OCI-LY7 (cell line): ENCODE data around the gene WASF2. TPM values are rescaled to one million over a fixed set of nuclear protein-coding genes. Genes with fewer than 3 reads are reported as not detected.

Experiments
- BruUV-seq: library from RNA; stranded (reverse); fragments of 400-500 nt; replicated peaks from 2 replicates; lab custom pipeline; 2021; lab: Mats Ljungman, UMichigan
- CTCF ChIA-PET: fragments of 300-600 bp; sonication (Branson Sonifier 250); formaldehyde crosslinking; loops from one replicate; lab custom pipeline; 2022; ENCODE audit warnings: antibody characterized with exemption; ENCODE audit not compliant: unreplicated experiment; lab: Charles Lee
- POLR2A ChIA-PET: fragments of 300-600 bp; sonication (Branson Sonifier 250); formaldehyde crosslinking; loops from one replicate; lab custom pipeline; 2022; ENCODE audit warnings: antibody characterized with exemption; lab: Charles Lee
- DNase-seq: peaks from one replicate; pipeline ENCODE4 v3.0.0-alpha.2; 2015; ENCODE audit warnings: low spot score
- H2AFZ ChIP-seq: fragments of 200-600 bp; sonication (generic), shearing (Covaris generic); 2 replicates; pipeline ENCODE4 v1.6.1; 2014; ENCODE audit warnings: mild to moderate bottlenecking, antibody characterized with exemption, low read length, moderate library complexity
- H3K27ac ChIP-seq: fragments of 200-600 bp; sonication (generic); 2 replicates; pipeline ENCODE4 v1.5.1; 2014; ENCODE audit warnings: mixed run types, low read depth, mild to moderate bottlenecking, moderate library complexity, low read length, inconsistent platforms; ENCODE audit not compliant: poor library complexity, severe bottlenecking
- H3K36me3 ChIP-seq: fragments of 200-600 bp; sonication (generic); 2 replicates; pipeline ENCODE4 v1.6.1; 2014; ENCODE audit warnings: mild to moderate bottlenecking, antibody characterized with exemption, low read length, moderate library complexity, mixed read lengths; ENCODE audit not compliant: insufficient read depth
- H3K4me1 ChIP-seq: fragments of 200-600 bp; sonication (generic); 2 replicates; pipeline ENCODE4 v1.5.1; 2014; ENCODE audit warnings: mild to moderate bottlenecking, low read length; ENCODE audit not compliant: insufficient read depth, poor library complexity, severe bottlenecking
- H3K4me2 ChIP-seq: fragments of 200-600 bp; sonication (generic); 2 replicates; pipeline ENCODE4 v1.6.1; 2014; ENCODE audit warnings: mild to moderate bottlenecking, low read length
- H3K4me3 ChIP-seq: fragments of 200-600 bp; sonication (generic); 2 replicates; pipeline ENCODE4 v1.5.1; 2014; ENCODE audit warnings: mild to moderate bottlenecking, low read depth, low read length; ENCODE audit not compliant: poor library complexity, severe bottlenecking
- H3K79me2 ChIP-seq: fragments of 200-600 bp; sonication (generic); 2 replicates; pipeline ENCODE4 v1.6.1; 2016; ENCODE audit warnings: low read depth, mild to moderate bottlenecking, low read length, moderate library complexity, mixed read lengths; ENCODE audit not compliant: insufficient read depth
- H3K9me2 ChIP-seq: fragments of 200-600 bp; sonication (generic); 2 replicates; pipeline ENCODE4 v1.6.1; 2016; ENCODE audit warnings: mild to moderate bottlenecking, low read length, mixed read lengths; ENCODE audit not compliant: insufficient read depth
- H3K9me3 ChIP-seq: fragments of 200-600 bp; sonication (generic); 2 replicates; pipeline ENCODE4 v1.6.1; 2014; ENCODE audit warnings: mild to moderate bottlenecking, mixed run types, low read length, mixed read lengths
- H4K20me1 ChIP-seq: fragments of 200-600 bp; sonication (generic); 2 replicates; pipeline ENCODE4 v1.6.1; 2014; ENCODE audit warnings: mild to moderate bottlenecking, antibody characterized with exemption, low read length, moderate library complexity, mixed read lengths; ENCODE audit not compliant: insufficient read depth
- CTCF ChIP-seq: fragments of 200-600 bp; sonication (generic); conservative IDR thresholded peaks from 2 replicates; pipeline ENCODE4 v1.5.1; 2014; ENCODE audit warnings: mild to moderate bottlenecking, antibody characterized with exemption, low read length, moderate library complexity, mixed read lengths
- EZH2phosphoT487 ChIP-seq: fragments of 200-600 bp; sonication (generic); IDR thresholded peaks from 2 replicates; pipeline ENCODE4 v1.6.1; 2018; ENCODE audit warnings: low read depth, borderline replicate concordance, mild to moderate bottlenecking, mixed run types, antibody characterized with exemption, low read length, moderate library complexity, mixed read lengths
- intact Hi-C: fragments of 100-400 bp; cut with micrococcal nuclease; formaldehyde crosslinking; loops from one replicate; pipeline ENCODE4 v1.10.0; 2022; ENCODE audit not compliant: unreplicated experiment
- total RNA-seq, 2 experiments: library from RNA; depleted of rRNA in 1 of 2; stranded (reverse); fragments of >200 nt in 1 of 2; shearing (Covaris generic) in 1 of 2; gene quantifications; 2 replicates each; pipeline ENCODE4 v1.2.3, GENCODE V29; 2014 to 2022

WASF2 gene
- total RNA-seq, 2 experiments from 2014 or later: 26.9 to 106 TPM

- Histone ChIP-seq H3K27ac (no peak overlapping the region), H3K9me3 (no peaks in the 10 kb centered on the region), H3K4me1 (peaks cover 24% of the 10 kb centered on the region), H2AFZ (no peak overlapping the region), H3K9me2 (no peaks in the 10 kb centered on the region), H3K4me2 (no peak overlapping the region), H3K4me3 (no peak overlapping the region), H3K36me3 (no peaks in the 10 kb centered on the region), H4K20me1 (no peaks in the 10 kb centered on the region), H3K79me2 (no peaks in the 10 kb centered on the region)
- DNase-seq: no peak
- intact Hi-C loops: no loop called here
- ChIA-PET CTCF (no interaction called here), POLR2A (no interaction called here)
- no peak for TF ChIP-seq CTCF
- no peak for TF ChIP-seq EZH2phosphoT487
- no TSS peak for BruUV-seq
Measured at GRCh38 chr1:27531959-27532685, 42.2 kb upstream of the WASF2 start.

GRCh38 chr1:27530192-27530591 lies 40.2 kb upstream of the WASF2 start:
- ChIA-PET POLR2A (interaction anchor here (0.9 kb wide), 1 partner anchor 8 kb away, joined by 4 read pairs; no protein-coding TSS in a partner anchor), CTCF (no interaction called here)
- Histone ChIP-seq H3K4me3 (no peak overlapping the region), H3K79me2 (no peaks in the 10 kb centered on the region; the same call in 1 of the 2 replicates), H3K9me3 (no peaks in the 10 kb centered on the region), H3K27ac (no peak overlapping the region), H3K9me2 (no peaks in the 10 kb centered on the region), H4K20me1 (no peaks in the 10 kb centered on the region), H3K4me2 (no peak overlapping the region), H3K4me1 (peaks cover 43% of the 10 kb centered on the region), H2AFZ (no peak overlapping the region), H3K36me3 (no peaks in the 10 kb centered on the region)
- no peak for DNase-seq
- intact Hi-C loops: no loop called here
- BruUV-seq: no TSS peak
- TF ChIP-seq CTCF (no peak), EZH2phosphoT487 (no peak)

GRCh38 chr1:27529704-27530018 lies 39.7 kb upstream of the WASF2 start:
- no peaks in the 10 kb centered on the region for H3K9me2 ChIP-seq
- no peak overlapping the region for H2AFZ ChIP-seq
- H4K20me1 ChIP-seq: no peaks in the 10 kb centered on the region
- H3K27ac ChIP-seq: no peak overlapping the region
- intact Hi-C loops: loop anchor here (5.0 kb wide), 1 partner anchor 112 kb away; no protein-coding TSS in a partner anchor
- no peak overlapping the region for H3K4me3 ChIP-seq
- H3K4me1 ChIP-seq: peaks cover 49% of the 10 kb centered on the region
- ChIA-PET POLR2A (interaction anchor here (0.9 kb wide), 1 partner anchor 8 kb away, joined by 4 read pairs; no protein-coding TSS in a partner anchor), CTCF (no interaction called here)
- no peak overlapping the region for H3K4me2 ChIP-seq
- BruUV-seq: no TSS peak
- no peaks in the 10 kb centered on the region for H3K9me3 ChIP-seq
- DNase-seq: no peak
- no peaks in the 10 kb centered on the region; the same call in 1 of the 2 replicates for H3K79me2 ChIP-seq
- TF ChIP-seq CTCF (no peak), EZH2phosphoT487 (no peak)
- no peaks in the 10 kb centered on the region for H3K36me3 ChIP-seq
